Smooth muscle cell of the brain vasculature (primary cell): Measurements from ENCODE around the gene NCAM1.

Experiments
- DNase-seq: peaks from one replicate; pipeline ENCODE4 v3.0.0-alpha.2; 2012; ENCODE audit warnings: low read depth, low spot score

The NCAM1 gene

GRCh38 chr11:113305440-113306336, 344.5 kb downstream of the NCAM1 start:
- no peak for DNase-seq

- no peak for DNase-seq
Observed at GRCh38 chr11:113308601-113309000, 347.4 kb downstream of the NCAM1 start.

- DNase-seq: no peak
Observed at GRCh38 chr11:113311536-113311935, 350.3 kb downstream of the NCAM1 start.

DNA sequence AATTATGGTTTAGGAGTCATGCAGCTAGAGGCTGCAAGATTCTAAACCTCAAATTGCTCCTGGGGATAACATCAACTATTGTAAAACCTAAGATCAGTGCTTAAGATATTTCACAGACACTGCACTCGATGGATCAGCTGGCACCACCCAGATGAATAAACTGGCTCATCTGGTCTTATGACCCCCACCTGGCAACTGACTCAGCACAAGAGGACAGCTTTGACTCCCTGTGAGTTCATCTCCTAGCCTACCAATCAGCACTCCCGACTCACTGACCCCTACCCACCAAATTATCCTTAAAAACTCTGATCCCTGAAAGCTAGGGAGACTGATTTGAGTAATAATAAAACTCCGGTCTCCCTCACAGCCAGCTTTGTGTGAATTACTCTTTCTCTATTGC, 352.4 kb downstream of the NCAM1 start:
- no peak for DNase-seq

- no peak for DNase-seq
Observed at GRCh38 chr11:113314065-113314388, 352.8 kb downstream of the NCAM1 start.

- peak; percentile 74 for DNase-seq
Observed at GRCh38 chr11:113314389-113315301, 353.4 kb downstream of the NCAM1 start, which contains the start of gene TTC12. Gene TTC12, plus strand, starts transcription at chr11:113314583. Its CDS starts 1,675 bp downstream, at chr11:113316258.

DNA sequence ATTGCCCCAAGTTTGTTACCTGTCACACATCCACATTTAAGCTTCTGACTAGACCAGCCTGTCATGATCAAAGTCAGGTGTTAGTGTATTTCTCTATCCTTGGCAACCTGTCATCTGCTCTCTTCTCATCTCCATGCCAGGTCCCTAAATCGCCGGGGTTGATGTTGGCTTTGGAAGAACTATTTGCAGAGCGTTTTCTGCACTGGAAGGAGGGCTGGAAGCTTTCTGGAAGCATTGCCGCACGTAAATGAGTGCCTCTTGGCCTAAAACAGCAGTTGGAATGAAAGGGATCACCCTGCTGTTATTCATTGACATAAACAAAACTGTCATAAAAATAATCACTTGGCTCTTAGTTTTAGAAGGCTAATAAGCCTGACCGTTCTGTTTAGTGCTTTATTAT, 354.6 kb downstream of the NCAM1 start:
- no peak for DNase-seq

- no peak for DNase-seq
Observed at GRCh38 chr11:113316256-113316655, 355.0 kb downstream of the NCAM1 start.

DNA sequence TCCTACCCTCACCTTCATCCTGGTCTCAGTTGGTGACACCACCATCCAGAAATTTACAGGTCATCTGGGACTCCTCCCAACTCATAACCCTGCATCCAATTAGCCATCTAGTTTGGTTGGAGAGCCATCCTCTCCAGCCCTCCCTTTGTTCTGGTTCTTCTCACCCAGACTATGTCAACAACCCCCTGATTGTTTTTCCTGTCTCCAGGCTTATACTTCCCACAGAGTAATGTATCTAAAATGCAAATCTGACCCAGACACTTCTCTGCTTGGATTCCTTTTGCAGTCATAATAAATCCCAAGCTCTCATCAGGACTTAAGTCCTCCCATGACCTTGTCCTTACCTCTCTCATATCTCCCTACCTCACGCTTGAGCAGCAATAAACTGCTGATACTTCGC, 356.1 kb downstream of the NCAM1 start:
- DNase-seq: no peak

GRCh38 chr11:113319085-113319484, 357.9 kb downstream of the NCAM1 start:
- DNase-seq: no peak

DNA sequence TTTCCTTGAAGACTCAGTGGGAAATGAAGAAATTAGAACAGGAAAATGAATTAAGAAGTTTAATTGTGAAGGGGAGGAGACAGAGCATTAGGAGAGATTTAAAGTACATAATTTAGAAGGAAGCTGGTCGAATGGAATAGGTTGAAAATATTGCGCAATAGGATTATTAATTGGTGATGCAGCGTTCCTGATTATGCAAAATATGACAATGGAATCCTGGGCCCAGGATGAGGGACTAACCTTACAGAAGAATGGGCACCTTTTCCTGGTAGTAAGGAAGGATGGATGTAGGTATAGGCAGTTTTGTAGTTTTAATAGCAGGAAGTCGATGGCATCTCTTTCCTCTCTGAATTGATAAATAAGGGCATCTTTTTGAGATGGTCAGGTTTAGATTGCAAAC, 360.9 kb downstream of the NCAM1 start:
- no peak for DNase-seq

DNA sequence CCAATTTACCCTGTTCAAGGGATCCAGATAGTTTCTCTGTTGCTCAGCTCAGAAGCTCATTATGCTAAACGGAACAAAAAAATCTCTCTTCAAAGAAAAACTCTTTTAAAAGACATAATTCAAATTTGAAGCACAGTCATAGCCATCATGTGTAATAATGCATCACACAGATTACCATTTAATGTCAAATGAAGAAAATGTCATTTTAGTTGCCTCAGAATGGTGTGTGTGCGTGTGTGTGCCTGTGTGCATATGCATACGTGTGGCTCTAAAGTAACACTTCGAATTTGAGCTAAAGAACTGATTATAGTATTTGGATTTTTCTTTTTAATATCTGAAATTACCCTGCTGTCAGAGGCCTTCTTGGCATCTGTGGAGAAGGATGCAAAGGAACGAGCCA, 363.0 kb downstream of the NCAM1 start:
- no peak for DNase-seq
